ENCODE measurements around the gene IL9.

GRCh38 chr5:135901633-135902032, 6.0 kb upstream of the IL9 start:
- TF ChIP-seq ZBTB8A (CRISPR knock-in tag; IDR thresholded peaks at IDR 0.05; ENCODE audit: borderline replicate concordance, low read depth) (no peak), ZGPAT (CRISPR knock-in tag; IDR thresholded peaks at IDR 0.05) (no peak), HNRNPK (IDR thresholded peaks at IDR 0.05; ENCODE audit: low read depth, low read length, poor library complexity, severe bottlenecking) (no peak), GABPB1 (CRISPR knock-in tag; IDR thresholded peaks at IDR 0.05) (no peak), ZBTB25 (CRISPR knock-in tag; IDR thresholded peaks at IDR 0.05) (no peak)
